Measurements from ENCODE around the gene OR1L6. TPM values are rescaled to one million over a fixed set of nuclear protein-coding genes. Genes with fewer than 3 reads are reported as not detected.

Gene OR1L6, protein sequence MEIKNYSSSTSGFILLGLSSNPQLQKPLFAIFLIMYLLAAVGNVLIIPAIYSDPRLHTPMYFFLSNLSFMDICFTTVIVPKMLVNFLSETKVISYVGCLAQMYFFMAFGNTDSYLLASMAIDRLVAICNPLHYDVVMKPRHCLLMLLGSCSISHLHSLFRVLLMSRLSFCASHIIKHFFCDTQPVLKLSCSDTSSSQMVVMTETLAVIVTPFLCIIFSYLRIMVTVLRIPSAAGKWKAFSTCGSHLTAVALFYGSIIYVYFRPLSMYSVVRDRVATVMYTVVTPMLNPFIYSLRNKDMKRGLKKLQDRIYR
- not detected for total RNA-seq
- not detected for polyA plus RNA-seq (2013, experiment 1 of 2)
- not detected for polyA plus RNA-seq (2013, experiment 2 of 2)
- total RNA-seq = 0 reads per million in 172 experiments

DNA sequence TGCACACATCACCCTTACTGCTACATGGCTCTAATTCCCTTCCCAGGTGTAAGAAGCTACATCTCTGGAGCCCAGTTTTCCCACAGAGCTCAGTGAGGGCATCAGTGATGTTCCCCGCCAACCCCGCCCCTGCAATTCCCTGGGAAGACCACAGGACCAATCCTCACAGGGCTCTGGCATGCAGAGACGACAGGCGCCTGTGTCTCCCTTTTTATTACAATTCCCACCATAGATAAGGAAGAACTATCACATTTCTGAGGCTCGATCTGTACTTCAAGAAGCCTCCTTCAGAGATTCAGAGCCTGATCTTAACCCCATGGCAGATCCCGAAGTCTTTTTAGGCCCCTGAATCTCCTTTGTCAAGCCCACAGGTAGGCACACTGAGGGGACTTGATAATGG, at the start of gene OR1L6:
TSS of gene OR1L6 (plus strand) at position 301 of the 400 bp plus-strand sequence. CDS start 7,545 bp downstream, outside the sequence.
- TF ChIP-seq, protein P1, sequence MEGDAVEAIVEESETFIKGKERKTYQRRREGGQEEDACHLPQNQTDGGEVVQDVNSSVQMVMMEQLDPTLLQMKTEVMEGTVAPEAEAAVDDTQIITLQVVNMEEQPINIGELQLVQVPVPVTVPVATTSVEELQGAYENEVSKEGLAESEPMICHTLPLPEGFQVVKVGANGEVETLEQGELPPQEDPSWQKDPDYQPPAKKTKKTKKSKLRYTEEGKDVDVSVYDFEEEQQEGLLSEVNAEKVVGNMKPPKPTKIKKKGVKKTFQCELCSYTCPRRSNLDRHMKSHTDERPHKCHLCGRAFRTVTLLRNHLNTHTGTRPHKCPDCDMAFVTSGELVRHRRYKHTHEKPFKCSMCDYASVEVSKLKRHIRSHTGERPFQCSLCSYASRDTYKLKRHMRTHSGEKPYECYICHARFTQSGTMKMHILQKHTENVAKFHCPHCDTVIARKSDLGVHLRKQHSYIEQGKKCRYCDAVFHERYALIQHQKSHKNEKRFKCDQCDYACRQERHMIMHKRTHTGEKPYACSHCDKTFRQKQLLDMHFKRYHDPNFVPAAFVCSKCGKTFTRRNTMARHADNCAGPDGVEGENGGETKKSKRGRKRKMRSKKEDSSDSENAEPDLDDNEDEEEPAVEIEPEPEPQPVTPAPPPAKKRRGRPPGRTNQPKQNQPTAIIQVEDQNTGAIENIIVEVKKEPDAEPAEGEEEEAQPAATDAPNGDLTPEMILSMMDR (IDR thresholded peaks at IDR 0.05) = no peak
- H3K4me1 ChIP-seq (ENCODE audit: insufficient read depth, low read length) = no peaks in the 10 kb centered on the region
- Mint-ChIP-seq H3K27ac (no peak within 1 kb of the TSS), H3K9me3 (no peaks in the 10 kb centered on the region), H3K4me1 (ENCODE audit: low read depth) (no peaks in the 10 kb centered on the region), H3K36me3 (ENCODE audit: low read depth) (no peaks in the 10 kb centered on the region), H3K4me3 (no peak within 1 kb of the TSS), H3K27me3 (no peaks in the 10 kb centered on the region)
- H3K36me3 ChIP-seq (ENCODE audit: insufficient read depth, low read length) = no peaks in the 10 kb centered on the region
- no peak within 1 kb of the TSS for H3K4me3 ChIP-seq (ENCODE audit: low read length)
- CTCF ChIA-PET = no interaction called here
- intact Hi-C loops (cut with DNase I, micrococcal nuclease) = no loop called here
- peaks cover 0 to 2% of the 10 kb centered on the region in 2 experiments for H3K9me3 ChIP-seq (ENCODE audit: control insufficient read depth in 1 of 2, insufficient read depth in 1 of 2, low read length in 2 of 2)
- POLR2A ChIA-PET = no interaction called here
- H3K27me3 ChIP-seq (ENCODE audit: control insufficient read depth in 1 of 2, insufficient read depth in 2 of 2, low read length in 2 of 2) = no peaks in the 10 kb centered on the region
- DNase-seq (no peak), ATAC-seq (ENCODE audit: poor library complexity) (no peak)
- H3K27ac ChIP-seq (ENCODE audit: low read depth in 1 of 2, low read length in 2 of 2) = no peak within 1 kb of the TSS

DNA sequence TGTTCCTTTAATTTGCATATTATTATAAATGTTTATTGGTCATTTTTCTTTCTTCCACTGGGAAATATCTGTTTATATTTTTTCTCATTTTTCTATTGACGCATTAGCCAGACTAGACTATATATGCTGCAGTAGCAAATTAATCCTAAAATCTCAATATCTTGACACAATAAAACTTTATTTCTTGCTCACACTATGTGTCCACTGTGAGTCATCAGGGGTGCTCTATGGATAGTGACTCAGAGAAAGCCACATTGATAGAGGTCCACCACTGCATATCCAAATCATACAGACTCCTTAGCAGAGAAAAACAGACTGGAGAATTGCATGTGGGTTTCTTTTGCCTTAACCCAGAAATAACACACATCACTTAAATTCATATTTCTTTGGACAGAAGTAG, 46.4 kb upstream of the OR1L6 start:
- CTCF ChIA-PET = no interaction called here

DNA sequence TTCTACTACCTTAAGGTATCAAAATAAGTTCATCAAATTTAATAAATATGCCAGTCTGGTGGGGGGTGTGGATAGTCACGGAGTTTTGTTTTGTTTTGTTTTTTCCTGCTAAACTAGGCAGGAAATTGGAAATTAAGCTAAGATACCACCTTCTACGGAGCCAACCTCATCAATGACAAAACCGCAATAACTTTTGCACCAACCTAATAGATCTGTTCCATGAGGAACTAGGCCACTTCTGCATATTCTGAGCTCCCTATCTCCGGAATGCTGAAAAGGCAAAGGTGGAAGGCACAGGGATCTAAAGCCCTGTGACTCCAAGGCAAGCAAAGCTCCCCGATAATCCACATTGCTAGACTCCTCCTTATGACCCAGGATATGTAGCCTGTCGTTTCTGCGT, 24.1 kb upstream of the OR1L6 start:
- H3K4me1 Mint-ChIP-seq (ENCODE audit: low read depth) = no peaks in the 10 kb centered on the region
- DNase-seq (no peak), ATAC-seq (ENCODE audit: poor library complexity) (no peak)
- no peaks in the 10 kb centered on the region for H3K27me3 ChIP-seq (ENCODE audit: control insufficient read depth in 1 of 2, insufficient read depth in 2 of 2, low read length in 2 of 2)
- no peaks in the 10 kb centered on the region for H3K4me1 ChIP-seq (ENCODE audit: insufficient read depth, low read length)
- H3K4me3 Mint-ChIP-seq = no peak overlapping the region
- intact Hi-C loops (cut with DNase I, micrococcal nuclease) = no loop called here
- H3K27ac Mint-ChIP-seq = no peak overlapping the region
- H3K36me3 ChIP-seq (ENCODE audit: insufficient read depth, low read length) = no peaks in the 10 kb centered on the region
- H3K36me3 Mint-ChIP-seq (ENCODE audit: low read depth) = peaks cover 5% of the 10 kb centered on the region
- no peaks in the 10 kb centered on the region for H3K27me3 Mint-ChIP-seq
- no peak overlapping the region for H3K27ac ChIP-seq (ENCODE audit: low read depth in 1 of 2, low read length in 2 of 2)
- ChIA-PET POLR2A (no interaction called here), CTCF (no interaction called here)
- H3K9me3 Mint-ChIP-seq = peaks cover 24% of the 10 kb centered on the region
- H3K4me3 ChIP-seq (ENCODE audit: low read length) = no peak overlapping the region
- TF ChIP-seq, protein P1 (IDR thresholded peaks at IDR 0.05) = no peak
- peaks cover 0 to 8% of the 10 kb centered on the region in 2 experiments for H3K9me3 ChIP-seq (ENCODE audit: control insufficient read depth in 1 of 2, insufficient read depth in 1 of 2, low read length in 2 of 2)

More for the DNA sequence above, 46.4 kb upstream of the OR1L6 start:
- ATAC-seq (ENCODE audit: poor library complexity) (no peak), DNase-seq (no peak)
- H3K4me3 ChIP-seq (ENCODE audit: low read length) = no peak overlapping the region
- H3K27me3 ChIP-seq (ENCODE audit: control insufficient read depth in 1 of 2, insufficient read depth in 2 of 2, low read length in 2 of 2) = no peaks in the 10 kb centered on the region
- Mint-ChIP-seq H3K27ac (no peak overlapping the region), H3K36me3 (ENCODE audit: low read depth) (peaks cover 8% of the 10 kb centered on the region), H3K27me3 (no peaks in the 10 kb centered on the region), H3K9me3 (peaks cover 15% of the 10 kb centered on the region), H3K4me1 (ENCODE audit: low read depth) (no peaks in the 10 kb centered on the region), H3K4me3 (no peak overlapping the region)
- intact Hi-C loops (cut with DNase I, micrococcal nuclease) = no loop called here
- H3K9me3 ChIP-seq (ENCODE audit: control insufficient read depth in 1 of 2, insufficient read depth in 1 of 2, low read length in 2 of 2) = peaks cover 7 to 8% of the 10 kb centered on the region in 2 experiments
- no peaks in the 10 kb centered on the region for H3K4me1 ChIP-seq (ENCODE audit: insufficient read depth, low read length)
- TF ChIP-seq, protein P1 (IDR thresholded peaks at IDR 0.05) = no peak
- POLR2A ChIA-PET = no interaction called here
- H3K36me3 ChIP-seq (ENCODE audit: insufficient read depth, low read length) = no peaks in the 10 kb centered on the region
- no peak overlapping the region for H3K27ac ChIP-seq (ENCODE audit: low read depth in 1 of 2, low read length in 2 of 2)

Data from CD4-positive, alpha-beta T cell (primary cell).